ENCODE measurements around the gene SYNE4. TPM values are rescaled to one million over a fixed set of nuclear protein-coding genes. Genes with fewer than 3 reads are reported as not detected.

Gene SYNE4
- total and polyA plus RNA-seq, 12 donors = 0.26 to 0.62 (median 0.37) TPM; not detected in 7

- H3K4me3 ChIP-seq = no peak overlapping the region
- WGBS, 2 donors = 32 to 37% methylated on average over 8 of the region's 8 CpGs
- no peaks in the 10 kb centered on the region for H3K9me3 ChIP-seq
- TF ChIP-seq CTCF (IDR thresholded peaks at IDR 0.05) = no peak
- no peak for ATAC-seq
- H3K4me1 ChIP-seq = no peaks in the 10 kb centered on the region
- no peak overlapping the region for H3K27ac ChIP-seq
- DNase-seq = no peak
- H3K27me3 ChIP-seq = peaks cover 0 to 44% (median 6%) of the 10 kb centered on the region in 7 donors
- intact Hi-C loops (cut with DNase I) = no loop called here
- no peaks in the 10 kb centered on the region for H3K36me3 ChIP-seq
Measured at GRCh38 chr19:35973487-35973886, 35.1 kb downstream of the SYNE4 start.

- no peak overlapping the region for H3K4me3 ChIP-seq
- intact Hi-C loops (cut with DNase I) = no loop called here
- TF ChIP-seq CTCF (IDR thresholded peaks at IDR 0.05) = no peak
- H3K27ac ChIP-seq = no peak overlapping the region
- H3K36me3 ChIP-seq = no peaks in the 10 kb centered on the region
- DNase-seq (no peak), ATAC-seq (no peak)
- WGBS, 2 donors = 75 to 81% methylated on average over 3 of the region's 3 CpGs
- H3K9me3 ChIP-seq = no peaks in the 10 kb centered on the region
- peaks cover 0 to 25% (median 22%) of the 10 kb centered on the region in 7 donors for H3K27me3 ChIP-seq
- H3K4me1 ChIP-seq = no peaks in the 10 kb centered on the region
Measured at GRCh38 chr19:35966771-35967170, 41.8 kb downstream of the SYNE4 start.

- Histone ChIP-seq H3K36me3 (no peaks in the 10 kb centered on the region), H3K27me3 (peaks cover 13 to 58% (median 48%) of the 10 kb centered on the region in 7 donors), H3K4me3 (no peak overlapping the region), H3K4me1 (peaks cover 0 to 16% (median 7%) of the 10 kb centered on the region in 9 donors), H3K9me3 (no peaks in the 10 kb centered on the region), H3K27ac (no peak overlapping the region)
- 2 to 4% methylated on average over 9 of the region's 9 CpGs for WGBS, 2 donors
- no peak for TF ChIP-seq CTCF (IDR thresholded peaks at IDR 0.05)
- ATAC-seq (peak in 2 of 8 donors; percentile 55 to 60), DNase-seq (peak in 1 of 2 donors; percentile 42)
- intact Hi-C loops (cut with DNase I) = no loop called here
Measured at GRCh38 chr19:35963514-35963913, 45.1 kb downstream of the SYNE4 start.

GRCh38 chr19:35960432-35960972 lies 48.1 kb downstream of the SYNE4 start:
- H3K27me3 ChIP-seq = peaks cover 13 to 74% (median 48%) of the 10 kb centered on the region in 7 donors
- no peak overlapping the region for H3K27ac ChIP-seq
- intact Hi-C loops (cut with DNase I) = no loop called here
- H3K9me3 ChIP-seq = peaks cover 0 to 8% (median 0%) of the 10 kb centered on the region in 11 donors
- no peak for ATAC-seq
- no peaks in the 10 kb centered on the region for H3K36me3 ChIP-seq
- 82 to 87% methylated on average over 7 of the region's 7 CpGs for WGBS, 2 donors
- no peak overlapping the region for H3K4me3 ChIP-seq
- TF ChIP-seq CTCF (IDR thresholded peaks at IDR 0.05) = no peak
- H3K4me1 ChIP-seq = peaks cover 0 to 16% (median 7%) of the 10 kb centered on the region in 9 donors
- no peak for DNase-seq

Data from heart right ventricle (tissue), 16 donors.